Activated T-cell treated with anti-CD3 and anti-CD28 coated beads for 4 hours (primary cell): ENCODE data around the gene ZC3HAV1.

ENCODE experiments used
- DNase-seq: peaks from one replicate; pipeline ENCODE4 v3.0.0-alpha.2; 2020

Gene ZC3HAV1

DNA sequence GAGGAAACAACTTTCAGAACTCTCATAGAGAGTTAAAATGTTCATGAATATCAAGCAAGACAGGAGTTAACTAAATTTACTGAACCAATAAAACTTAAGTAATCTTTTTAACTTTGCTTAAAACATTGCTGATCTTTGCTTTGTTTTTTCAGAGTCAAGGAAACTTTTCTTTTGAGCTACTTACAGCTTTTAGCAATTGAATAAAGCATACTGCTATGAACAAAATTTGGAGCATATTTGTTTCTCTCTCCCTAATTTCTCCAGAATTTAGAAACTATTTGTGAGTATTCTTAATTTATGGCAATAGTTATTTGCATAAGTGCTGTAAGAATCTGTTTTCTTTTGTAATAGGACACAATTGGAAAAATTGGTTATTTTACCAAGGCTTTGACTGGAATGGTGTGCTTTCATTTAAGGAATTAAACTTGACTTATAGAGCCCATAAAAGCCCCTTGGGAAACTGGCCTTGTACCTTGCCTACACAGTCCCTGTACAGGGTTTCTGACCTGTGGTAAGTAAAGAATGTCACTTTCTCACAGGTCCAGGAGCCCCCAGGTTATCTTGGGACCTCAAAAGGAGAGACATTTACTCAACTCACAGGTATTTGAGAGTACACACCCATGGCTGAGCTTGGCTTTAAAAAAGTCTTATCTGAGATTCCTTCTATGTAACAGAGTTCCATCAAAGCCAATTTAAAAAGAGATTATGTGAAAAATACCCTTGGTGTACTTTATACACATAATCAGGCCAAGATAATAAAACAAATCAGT, 105.0 kb downstream of the ZC3HAV1 start:
- no peak for DNase-seq

GRCh38 chr7:138999414-138999813, 110.1 kb downstream of the ZC3HAV1 start:
- DNase-seq = no peak
